NCI-H1092 treated with DMSO at 0.1 percent for 48 hours (cell line): ENCODE measurements around the gene SLC24A5.

Source experiments
- DNase-seq: peaks from one replicate; lab custom pipeline; 2025; lab: John Stamatoyannopoulos, UW

Gene SLC24A5

GRCh38 chr15:48112242-48112641 lies 8.5 kb upstream of the SLC24A5 start:
- DNase-seq: peak; percentile 22

- no peak for DNase-seq
Measured at GRCh38 chr15:48119277-48119676, 1.5 kb upstream of the SLC24A5 start.

- DNase-seq: no peak
Measured at GRCh38 chr15:48121849-48122248, 1.1 kb downstream of the SLC24A5 start.

GRCh38 chr15:48126667-48127355 lies 6.0 kb downstream of the SLC24A5 start:
- DNase-seq: no peak

GRCh38 chr15:48131324-48131723 lies 10.5 kb downstream of the SLC24A5 start:
- no peak for DNase-seq

- no peak for DNase-seq
Measured at GRCh38 chr15:48132874-48133273, 12.1 kb downstream of the SLC24A5 start.

GRCh38 chr15:48143856-48144255 lies 23.1 kb downstream of the SLC24A5 start:
- DNase-seq: no peak

- no peak for DNase-seq
Measured at GRCh38 chr15:48144889-48145288, 24.1 kb downstream of the SLC24A5 start.

GRCh38 chr15:48145923-48146322 lies 25.1 kb downstream of the SLC24A5 start:
- DNase-seq: no peak

- DNase-seq: no peak
Measured at GRCh38 chr15:48147358-48147757, 26.6 kb downstream of the SLC24A5 start.

GRCh38 chr15:48149858-48150257 lies 29.1 kb downstream of the SLC24A5 start:
- DNase-seq: no peak

GRCh38 chr15:48153526-48153925 lies 32.7 kb downstream of the SLC24A5 start:
- no peak for DNase-seq

- no peak for DNase-seq
Measured at GRCh38 chr15:48168616-48169015, 47.8 kb downstream of the SLC24A5 start.

- DNase-seq: peak; percentile 3
Measured at GRCh38 chr15:48170981-48171380, 50.2 kb downstream of the SLC24A5 start.

GRCh38 chr15:48175126-48175525 lies 54.3 kb downstream of the SLC24A5 start:
- no peak for DNase-seq

GRCh38 chr15:48176112-48176511 lies 55.3 kb downstream of the SLC24A5 start:
- no peak for DNase-seq

GRCh38 chr15:48176957-48177356 lies 56.2 kb downstream of the SLC24A5 start:
- no peak for DNase-seq

- peak; percentile 52 for DNase-seq
Measured at GRCh38 chr15:48177383-48177765, 56.6 kb downstream of the SLC24A5 start.

- peak; percentile 66 for DNase-seq
Measured at GRCh38 chr15:48177766-48178647, 57.2 kb downstream of the SLC24A5 start, which contains the start of gene MYEF2. MYEF2 (minus strand) TSS chr15:48178295; CDS start chr15:48178237, 58 bp downstream.

GRCh38 chr15:48178648-48178931 lies 57.8 kb downstream of the SLC24A5 start:
- DNase-seq: no peak

GRCh38 chr15:48182749-48183148 lies 62.0 kb downstream of the SLC24A5 start:
- DNase-seq: no peak

- no peak for DNase-seq
Measured at GRCh38 chr15:48185529-48185928, 64.7 kb downstream of the SLC24A5 start.

- DNase-seq: no peak
Measured at GRCh38 chr15:48186271-48186670, 65.5 kb downstream of the SLC24A5 start.
